Measurements from ENCODE around the gene SMIM14.
"Not testable (repeated sequence)": the region's sequence is repeated elsewhere in the genome, so short reads cannot be mapped to it uniquely, and the experiment has no call there.

The SMIM14 gene

GRCh38 chr4:39636531-39637184 lies 2.0 kb downstream of the SMIM14 start:
- Mint-ChIP-seq H3K9me3 (no peaks in the 10 kb centered on the region), H3K4me3 (peak overlapping the region; percentile 93 to 95), H3K27me3 (no peaks in the 10 kb centered on the region), H3K36me3 (ENCODE audit: insufficient read depth) (peaks cover 13% of the 10 kb centered on the region), H3K27ac (peak overlapping the region; percentile 92 to 93), H3K4me1 (ENCODE audit: low read depth in 2 of 2) (peaks cover 23 to 39% of the 10 kb centered on the region in 2 donors)
- peak in 1 of 3 experiments; percentile 14 for DNase-seq
- no peak for ATAC-seq (replicated peaks)

DNA sequence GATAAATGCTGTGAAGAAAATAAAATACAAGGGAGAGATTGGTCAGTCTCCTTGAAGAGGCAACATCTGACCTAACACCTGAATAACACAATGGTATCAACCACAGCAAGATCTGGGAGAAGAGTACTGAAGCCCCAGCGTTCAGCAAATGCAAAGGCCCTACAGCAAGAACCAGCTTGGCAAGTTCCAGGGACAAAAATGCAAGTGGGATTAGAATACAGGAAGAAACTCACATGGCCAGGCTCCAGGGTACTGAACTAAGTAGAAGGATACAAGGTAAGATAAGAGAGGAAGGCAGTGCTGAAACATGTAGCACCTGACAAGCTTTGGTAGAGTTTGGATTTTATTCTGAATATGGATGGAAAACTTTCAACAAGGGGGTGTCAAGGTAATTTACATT lies 3.6 kb downstream of the SMIM14 start:
- H3K4me1 Mint-ChIP-seq (ENCODE audit: low read depth in 2 of 2) = peaks cover 23 to 39% of the 10 kb centered on the region in 2 donors
- no peaks in the 10 kb centered on the region for H3K9me3 Mint-ChIP-seq
- no peak overlapping the region for H3K4me3 Mint-ChIP-seq
- peaks cover 13% of the 10 kb centered on the region for H3K36me3 Mint-ChIP-seq (ENCODE audit: insufficient read depth)
- H3K27ac Mint-ChIP-seq = peak overlapping the region; percentile 2 to 54
- ATAC-seq (replicated peaks) (no peak), DNase-seq (no peak)
- H3K27me3 Mint-ChIP-seq = no peaks in the 10 kb centered on the region

DNA sequence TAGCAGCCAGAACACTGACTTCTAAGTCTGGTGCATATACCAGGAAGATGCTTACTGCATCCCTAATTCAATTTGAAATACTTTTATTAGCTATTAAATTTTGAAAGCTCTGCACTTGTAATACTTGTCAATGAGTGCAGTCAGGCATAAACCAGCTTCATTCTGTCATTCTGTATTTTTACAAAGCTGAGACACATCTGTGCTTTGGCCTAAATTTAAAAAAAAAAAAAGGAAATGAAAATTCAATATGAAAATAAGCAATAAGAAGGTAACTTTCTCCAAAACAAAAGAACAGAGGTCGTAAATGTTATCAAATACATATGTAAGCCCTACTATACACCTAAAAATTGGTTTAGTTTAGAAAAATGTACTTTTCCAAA lies 7.0 kb downstream of the SMIM14 start:
- peaks cover 8% of the 10 kb centered on the region for H3K36me3 Mint-ChIP-seq (ENCODE audit: insufficient read depth)

DNA sequence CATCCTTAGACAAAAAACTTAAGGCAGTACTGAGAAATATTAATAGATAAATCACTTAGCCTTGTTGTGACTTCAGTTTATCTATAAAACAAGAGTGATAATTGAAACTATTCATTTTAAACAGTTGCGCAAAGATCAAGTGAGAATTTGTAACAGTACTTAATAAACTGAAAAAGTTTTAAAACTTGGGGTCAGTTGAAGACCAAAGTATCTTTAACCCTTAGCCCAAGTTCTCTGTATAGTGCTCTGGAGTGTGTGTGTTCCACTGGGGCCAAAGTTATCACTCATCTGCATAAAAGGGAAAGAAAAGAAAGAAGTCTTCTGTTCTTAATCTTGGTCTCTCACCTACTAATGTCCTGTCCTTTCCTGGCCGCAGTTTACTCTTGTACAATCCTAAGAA lies 11.3 kb downstream of the SMIM14 start:
- Mint-ChIP-seq H3K4me1 (ENCODE audit: low read depth in 2 of 2) (peaks cover 3 to 6% of the 10 kb centered on the region in 2 donors), H3K4me3 (no peak overlapping the region), H3K9me3 (no peaks in the 10 kb centered on the region), H3K36me3 (ENCODE audit: insufficient read depth) (peaks cover 11% of the 10 kb centered on the region), H3K27me3 (no peaks in the 10 kb centered on the region), H3K27ac (no peak overlapping the region)
- DNase-seq (no peak), ATAC-seq (replicated peaks) (no peak)

More for the DNA sequence above, 7.0 kb downstream of the SMIM14 start:
- Mint-ChIP-seq H3K27ac (no peak overlapping the region), H3K4me1 (ENCODE audit: low read depth in 2 of 2) (peaks cover 9 to 14% of the 10 kb centered on the region in 2 donors), H3K27me3 (no peaks in the 10 kb centered on the region), H3K9me3 (no peaks in the 10 kb centered on the region), H3K4me3 (no peak overlapping the region)
- DNase-seq (no peak), ATAC-seq (replicated peaks) (no peak)

DNA sequence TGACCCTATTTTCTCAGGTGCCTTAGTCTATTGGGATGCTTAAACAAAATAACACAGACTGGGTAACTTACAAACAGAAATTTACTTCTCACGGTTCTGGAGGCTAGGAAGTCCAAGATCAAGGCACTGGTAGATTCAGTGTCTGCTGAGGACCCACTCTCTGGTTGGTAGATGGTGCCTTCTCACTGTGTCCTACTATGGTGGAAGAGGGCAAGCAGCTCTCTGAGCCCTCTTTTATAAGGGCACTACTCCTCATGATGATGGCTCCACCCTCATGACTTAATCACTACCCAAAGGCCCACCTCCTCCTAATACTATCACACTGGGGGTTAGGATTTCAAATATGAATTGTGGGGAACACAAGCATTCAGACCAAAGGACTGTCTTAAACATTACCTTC lies 11.8 kb downstream of the SMIM14 start:
- ATAC-seq (replicated peaks) = no peak
- H3K9me3 Mint-ChIP-seq = no peaks in the 10 kb centered on the region
- H3K27me3 Mint-ChIP-seq = no peaks in the 10 kb centered on the region
- H3K27ac Mint-ChIP-seq = no peak overlapping the region
- no peak overlapping the region for H3K4me3 Mint-ChIP-seq
- H3K4me1 Mint-ChIP-seq (ENCODE audit: low read depth in 2 of 2) = peaks cover 3 to 6% of the 10 kb centered on the region in 2 donors
- no peak for DNase-seq
- H3K36me3 Mint-ChIP-seq (ENCODE audit: insufficient read depth) = peaks cover 10% of the 10 kb centered on the region

DNA sequence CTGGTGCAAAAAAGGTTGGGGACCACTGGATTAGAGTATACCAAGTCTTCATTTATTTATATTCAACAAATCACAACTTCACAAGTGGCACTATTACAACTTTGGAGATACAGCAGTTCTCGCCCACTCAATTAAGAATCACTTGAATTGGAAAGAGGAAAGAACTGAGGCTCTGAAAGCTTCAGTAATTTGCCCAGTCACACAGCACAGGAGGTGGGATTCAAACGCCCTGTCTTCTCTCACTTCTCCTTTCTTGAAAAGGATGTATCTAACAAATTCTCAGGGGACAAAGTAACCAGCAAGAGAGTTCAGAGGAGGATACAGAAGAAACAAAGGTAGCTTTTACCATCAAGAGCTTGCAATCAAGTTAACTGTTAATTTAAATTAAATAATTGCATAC lies 12.4 kb downstream of the SMIM14 start:
- no peak overlapping the region for H3K27ac Mint-ChIP-seq
- peak; percentile 37 for ATAC-seq (replicated peaks)
- no peak overlapping the region for H3K4me3 Mint-ChIP-seq

DNA sequence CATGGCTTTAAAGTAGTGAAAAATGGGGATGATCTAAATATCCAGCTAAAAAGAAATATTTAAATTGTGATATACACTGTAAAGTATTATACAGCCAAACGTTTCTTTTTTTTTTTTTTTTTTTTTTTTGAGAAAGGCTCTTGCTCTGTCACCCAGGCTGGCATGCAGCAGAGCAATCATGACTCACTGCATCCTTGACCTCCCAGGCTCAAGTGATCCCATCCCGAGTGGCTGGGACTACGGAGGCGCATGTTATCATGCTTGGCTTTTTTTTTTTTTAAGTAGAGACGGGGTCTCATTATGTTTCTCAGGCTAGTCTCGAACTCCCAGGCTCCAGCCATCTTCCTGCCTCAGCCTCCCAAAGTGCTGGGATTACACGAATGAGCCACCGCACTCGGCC lies 17.1 kb downstream of the SMIM14 start:
- no peak overlapping the region for H3K27ac Mint-ChIP-seq
- no peak for DNase-seq

More for the DNA sequence above, 12.4 kb downstream of the SMIM14 start:
- H3K4me1 Mint-ChIP-seq (ENCODE audit: low read depth in 2 of 2) = peaks cover 3 to 6% of the 10 kb centered on the region in 2 donors
- H3K9me3 Mint-ChIP-seq = no peaks in the 10 kb centered on the region
- H3K27me3 Mint-ChIP-seq = no peaks in the 10 kb centered on the region
- DNase-seq = no peak
- H3K36me3 Mint-ChIP-seq (ENCODE audit: insufficient read depth) = peaks cover 10% of the 10 kb centered on the region

DNA sequence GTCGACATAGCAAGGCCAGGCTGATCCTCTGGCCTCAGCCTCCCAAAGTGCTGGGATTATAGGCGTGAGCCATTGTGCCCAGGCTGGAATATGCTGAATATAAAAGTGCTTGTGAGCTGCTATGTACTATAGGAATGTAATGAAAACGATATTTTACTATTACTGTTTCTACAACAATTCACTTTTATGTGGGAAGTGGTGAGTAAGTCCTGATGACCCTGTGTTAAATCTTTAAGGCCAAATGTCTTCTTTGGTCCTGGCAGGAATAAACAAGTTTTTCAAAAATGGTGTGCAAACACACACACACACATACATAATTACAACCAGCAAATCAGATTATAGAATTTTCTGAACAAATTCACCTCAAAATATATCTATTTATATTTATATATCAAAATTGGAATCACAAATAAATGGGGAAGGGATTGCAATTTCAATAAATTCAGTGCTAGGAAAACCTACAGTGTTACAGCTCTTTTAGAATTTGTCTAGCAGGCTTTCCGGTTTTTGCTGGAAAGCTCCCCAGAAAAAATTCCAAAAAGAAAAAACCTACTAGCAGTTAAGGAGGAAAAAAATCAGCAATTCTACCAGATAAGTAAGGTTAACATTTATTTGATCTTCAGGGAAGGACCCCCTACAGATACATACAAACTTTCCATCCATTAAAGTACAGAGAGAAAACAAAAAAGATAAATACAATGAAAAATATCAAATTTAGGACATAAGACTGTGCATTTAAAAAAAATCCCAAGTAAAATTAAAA lies 17.9 kb downstream of the SMIM14 start:
- H3K4me3 Mint-ChIP-seq = no peak overlapping the region
- peaks cover 4% of the 10 kb centered on the region for H3K36me3 Mint-ChIP-seq (ENCODE audit: insufficient read depth)
- DNase-seq (no peak), ATAC-seq (replicated peaks) (no peak)
- no peak overlapping the region for H3K27ac Mint-ChIP-seq
- H3K9me3 Mint-ChIP-seq = no peaks in the 10 kb centered on the region
- no peaks in the 10 kb centered on the region for H3K27me3 Mint-ChIP-seq
- peaks cover 2 to 5% of the 10 kb centered on the region in 2 donors for H3K4me1 Mint-ChIP-seq (ENCODE audit: low read depth in 2 of 2)

More for the DNA sequence above, 17.1 kb downstream of the SMIM14 start:
- H3K9me3 Mint-ChIP-seq = no peaks in the 10 kb centered on the region
- H3K4me1 Mint-ChIP-seq (ENCODE audit: low read depth in 2 of 2) = peaks cover 2 to 6% of the 10 kb centered on the region in 2 donors
- peaks cover 6% of the 10 kb centered on the region for H3K36me3 Mint-ChIP-seq (ENCODE audit: insufficient read depth)
- no peak overlapping the region for H3K4me3 Mint-ChIP-seq
- no peak for ATAC-seq (replicated peaks)
- H3K27me3 Mint-ChIP-seq = no peaks in the 10 kb centered on the region

DNA sequence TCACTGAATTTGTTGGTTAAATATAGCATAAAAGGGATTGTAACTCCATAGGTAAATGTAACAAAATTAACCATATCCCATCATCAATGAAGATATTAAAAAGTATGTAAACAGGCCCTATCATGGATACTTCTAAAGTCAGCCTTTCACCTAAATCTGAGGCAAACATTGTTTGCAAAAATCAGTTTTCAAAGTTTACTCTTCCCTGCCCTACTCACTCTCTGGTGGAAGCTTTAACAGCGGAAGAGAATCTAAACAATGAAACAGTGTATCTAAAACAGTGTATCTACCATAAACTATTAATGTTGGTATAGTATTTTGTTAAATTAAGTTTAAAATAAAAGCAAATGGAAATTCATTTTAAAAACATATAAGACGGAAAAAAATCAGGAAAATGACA lies 21.1 kb downstream of the SMIM14 start:
- Mint-ChIP-seq H3K4me3 (no peak overlapping the region), H3K4me1 (ENCODE audit: low read depth in 2 of 2) (peaks cover 0 to 2% of the 10 kb centered on the region in 2 donors), H3K27ac (no peak overlapping the region), H3K36me3 (ENCODE audit: insufficient read depth) (no peaks in the 10 kb centered on the region), H3K27me3 (no peaks in the 10 kb centered on the region), H3K9me3 (no peaks in the 10 kb centered on the region)
- ATAC-seq (replicated peaks) (no peak), DNase-seq (no peak)

- DNase-seq (no peak), ATAC-seq (replicated peaks) (no peak)
- Mint-ChIP-seq H3K9me3 (no peaks in the 10 kb centered on the region), H3K27ac (no peak overlapping the region), H3K4me3 (no peak overlapping the region), H3K4me1 (ENCODE audit: low read depth in 2 of 2) (peaks cover 0 to 2% of the 10 kb centered on the region in 2 donors), H3K27me3 (no peaks in the 10 kb centered on the region), H3K36me3 (ENCODE audit: insufficient read depth) (no peaks in the 10 kb centered on the region)
Measured at GRCh38 chr4:39616651-39617050, 22.0 kb downstream of the SMIM14 start.

DNA sequence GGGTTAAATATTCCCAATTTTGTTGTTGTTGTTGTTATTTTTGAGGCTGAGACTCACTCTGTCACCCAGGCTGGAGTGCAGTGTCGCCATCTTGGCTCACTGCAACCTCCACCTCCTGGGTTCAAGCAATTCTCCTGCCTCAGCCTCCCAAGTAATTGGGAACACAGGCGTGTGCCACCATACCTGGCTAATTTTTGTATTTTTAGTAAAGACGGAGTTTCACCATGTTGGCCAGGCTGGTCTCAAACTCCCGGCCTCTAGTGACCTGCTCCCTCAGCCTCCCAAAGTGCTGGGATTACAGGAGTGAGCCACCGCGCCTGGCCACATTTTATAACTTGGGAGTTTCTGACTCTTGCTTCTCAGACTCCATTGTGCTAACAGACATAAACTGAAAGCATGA lies 22.6 kb downstream of the SMIM14 start:
- not testable (repeated sequence) for H3K27me3 Mint-ChIP-seq; H3K36me3 Mint-ChIP-seq (ENCODE audit: insufficient read depth); H3K4me1 Mint-ChIP-seq (ENCODE audit: low read depth in 2 of 2); H3K27ac Mint-ChIP-seq; DNase-seq; H3K9me3 Mint-ChIP-seq; H3K4me3 Mint-ChIP-seq; ATAC-seq (replicated peaks)

GRCh38 chr4:39614487-39615162 lies 24.0 kb downstream of the SMIM14 start:
- Mint-ChIP-seq H3K27me3 (no peaks in the 10 kb centered on the region), H3K27ac (no peak overlapping the region), H3K4me1 (ENCODE audit: low read depth in 2 of 2) (peaks cover 0 to 2% of the 10 kb centered on the region in 2 donors), H3K36me3 (ENCODE audit: insufficient read depth) (peaks cover 3% of the 10 kb centered on the region), H3K9me3 (no peaks in the 10 kb centered on the region), H3K4me3 (no peak overlapping the region)
- no peak for ATAC-seq (replicated peaks)
- no peak for DNase-seq

- Mint-ChIP-seq H3K4me1 (ENCODE audit: low read depth in 2 of 2) (peaks cover 0 to 5% of the 10 kb centered on the region in 2 donors), H3K36me3 (ENCODE audit: insufficient read depth) (peaks cover 3% of the 10 kb centered on the region), H3K4me3 (no peak overlapping the region), H3K27me3 (no peaks in the 10 kb centered on the region), H3K27ac (no peak overlapping the region), H3K9me3 (no peaks in the 10 kb centered on the region)
- no peak for ATAC-seq (replicated peaks)
- DNase-seq = no peak
Measured at GRCh38 chr4:39613093-39613656, 25.5 kb downstream of the SMIM14 start.
